Testis (tissue), 2 donors: Measurements from ENCODE around the gene RND3.

ENCODE experiments used
- POLR2A ChIP-seq: fragments of 450-650 bp; IDR thresholded peaks from one replicate; pipeline ENCODE4 v1.6.1; 2017; ENCODE audit warnings: antibody characterized with exemption, mild to moderate bottlenecking, moderate library complexity
- TF ChIP-seq, protein P1 (sequence below), 3 experiments: fragments of 450-650 bp in 2 of 3; fragments of 200-600 bp in 1 of 3; sonication (generic) in 1 of 3; IDR thresholded peaks; one replicate each; pipeline ENCODE4 v1.5.1; 2016 to 2019; ENCODE audit warnings: antibody characterized with exemption in 3 of 3, mild to moderate bottlenecking in 2 of 3, moderate library complexity in 1 of 3

DNA sequence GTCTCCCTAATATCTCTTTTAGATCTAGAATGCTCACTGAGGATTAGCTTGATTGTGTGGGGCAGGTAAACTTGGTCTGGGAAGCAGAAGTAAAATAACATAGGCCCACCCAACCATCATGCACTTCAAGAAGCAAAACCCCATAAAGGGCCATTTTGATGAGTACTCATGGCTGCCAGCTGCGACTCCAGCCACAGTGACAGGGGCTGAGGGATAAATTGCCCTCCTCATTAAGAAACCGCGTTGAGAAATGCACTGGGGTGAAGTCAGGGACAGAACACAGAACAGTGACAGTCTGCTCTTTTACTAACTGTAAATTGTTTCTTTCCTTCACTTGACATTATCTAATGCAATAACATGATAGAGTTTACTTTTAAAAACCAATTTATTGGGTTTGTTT lies 60.2 kb downstream of the RND3 start:
- no peak for TF ChIP-seq POLR2A
- TF ChIP-seq, protein P1, sequence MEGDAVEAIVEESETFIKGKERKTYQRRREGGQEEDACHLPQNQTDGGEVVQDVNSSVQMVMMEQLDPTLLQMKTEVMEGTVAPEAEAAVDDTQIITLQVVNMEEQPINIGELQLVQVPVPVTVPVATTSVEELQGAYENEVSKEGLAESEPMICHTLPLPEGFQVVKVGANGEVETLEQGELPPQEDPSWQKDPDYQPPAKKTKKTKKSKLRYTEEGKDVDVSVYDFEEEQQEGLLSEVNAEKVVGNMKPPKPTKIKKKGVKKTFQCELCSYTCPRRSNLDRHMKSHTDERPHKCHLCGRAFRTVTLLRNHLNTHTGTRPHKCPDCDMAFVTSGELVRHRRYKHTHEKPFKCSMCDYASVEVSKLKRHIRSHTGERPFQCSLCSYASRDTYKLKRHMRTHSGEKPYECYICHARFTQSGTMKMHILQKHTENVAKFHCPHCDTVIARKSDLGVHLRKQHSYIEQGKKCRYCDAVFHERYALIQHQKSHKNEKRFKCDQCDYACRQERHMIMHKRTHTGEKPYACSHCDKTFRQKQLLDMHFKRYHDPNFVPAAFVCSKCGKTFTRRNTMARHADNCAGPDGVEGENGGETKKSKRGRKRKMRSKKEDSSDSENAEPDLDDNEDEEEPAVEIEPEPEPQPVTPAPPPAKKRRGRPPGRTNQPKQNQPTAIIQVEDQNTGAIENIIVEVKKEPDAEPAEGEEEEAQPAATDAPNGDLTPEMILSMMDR (IDR thresholded peaks at IDR 0.05), result no peak
